GM21367 (cell line): ENCODE data around the gene RBM27.
"Not testable (repeated sequence)": the region's sequence is repeated elsewhere in the genome, so short reads cannot be mapped to it uniquely, and the experiment has no call there.

Source experiments
- ATAC-seq: cut with Tn5 transposase; IDR thresholded peaks from one replicate; pipeline ENCODE4 v1.9.1; 2021; ENCODE audit not compliant: unreplicated experiment

RBM27 gene, protein sequence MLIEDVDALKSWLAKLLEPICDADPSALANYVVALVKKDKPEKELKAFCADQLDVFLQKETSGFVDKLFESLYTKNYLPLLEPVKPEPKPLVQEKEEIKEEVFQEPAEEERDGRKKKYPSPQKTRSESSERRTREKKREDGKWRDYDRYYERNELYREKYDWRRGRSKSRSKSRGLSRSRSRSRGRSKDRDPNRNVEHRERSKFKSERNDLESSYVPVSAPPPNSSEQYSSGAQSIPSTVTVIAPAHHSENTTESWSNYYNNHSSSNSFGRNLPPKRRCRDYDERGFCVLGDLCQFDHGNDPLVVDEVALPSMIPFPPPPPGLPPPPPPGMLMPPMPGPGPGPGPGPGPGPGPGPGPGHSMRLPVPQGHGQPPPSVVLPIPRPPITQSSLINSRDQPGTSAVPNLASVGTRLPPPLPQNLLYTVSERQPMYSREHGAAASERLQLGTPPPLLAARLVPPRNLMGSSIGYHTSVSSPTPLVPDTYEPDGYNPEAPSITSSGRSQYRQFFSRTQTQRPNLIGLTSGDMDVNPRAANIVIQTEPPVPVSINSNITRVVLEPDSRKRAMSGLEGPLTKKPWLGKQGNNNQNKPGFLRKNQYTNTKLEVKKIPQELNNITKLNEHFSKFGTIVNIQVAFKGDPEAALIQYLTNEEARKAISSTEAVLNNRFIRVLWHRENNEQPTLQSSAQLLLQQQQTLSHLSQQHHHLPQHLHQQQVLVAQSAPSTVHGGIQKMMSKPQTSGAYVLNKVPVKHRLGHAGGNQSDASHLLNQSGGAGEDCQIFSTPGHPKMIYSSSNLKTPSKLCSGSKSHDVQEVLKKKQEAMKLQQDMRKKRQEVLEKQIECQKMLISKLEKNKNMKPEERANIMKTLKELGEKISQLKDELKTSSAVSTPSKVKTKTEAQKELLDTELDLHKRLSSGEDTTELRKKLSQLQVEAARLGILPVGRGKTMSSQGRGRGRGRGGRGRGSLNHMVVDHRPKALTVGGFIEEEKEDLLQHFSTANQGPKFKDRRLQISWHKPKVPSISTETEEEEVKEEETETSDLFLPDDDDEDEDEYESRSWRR

GRCh38 chr5:146203011-146203871 lies at the start of gene RBM27:
TSS of gene RBM27 (plus strand) at chr5:146203605. CDS start at chr5:146203766, 161 bp downstream.
- peak; percentile 100 for ATAC-seq

DNA sequence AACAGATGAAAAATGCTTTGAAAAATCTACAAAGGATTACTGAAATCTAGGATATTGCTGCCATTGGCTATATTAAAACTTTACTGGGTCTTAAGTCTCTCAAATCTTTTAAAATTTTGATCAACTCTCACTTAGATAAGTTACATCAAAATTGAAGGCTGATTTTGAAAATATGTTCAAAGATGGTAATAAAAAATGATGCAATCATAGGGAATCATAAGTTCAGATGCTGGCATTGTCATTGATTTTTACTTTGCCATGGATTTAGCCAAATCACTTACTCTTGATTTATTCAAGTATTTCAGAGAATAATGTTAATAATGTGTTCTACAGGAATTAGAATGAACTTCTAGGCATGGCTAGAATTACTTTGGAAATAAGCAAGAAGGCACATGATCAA lies 45.1 kb upstream of the RBM27 start:
- no peak for ATAC-seq

DNA sequence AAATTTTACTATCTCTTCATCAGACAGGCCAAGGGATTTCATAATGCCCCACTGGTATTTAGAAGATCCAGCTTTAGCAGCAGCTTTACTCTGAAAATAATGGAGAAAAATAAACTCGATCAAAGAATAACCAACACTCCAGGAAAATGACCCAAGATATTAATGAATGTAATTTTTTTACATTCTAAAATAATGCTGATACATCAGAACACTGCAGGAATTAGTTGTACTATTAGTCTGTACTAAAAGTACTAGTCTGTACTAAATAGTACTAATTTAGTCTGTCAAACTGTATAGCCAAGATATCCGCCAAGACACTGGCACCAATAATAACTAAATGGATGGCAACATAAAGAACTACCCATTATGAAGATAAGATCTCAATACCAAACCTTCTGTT lies 39.0 kb upstream of the RBM27 start:
- ATAC-seq: no peak

GRCh38 chr5:146165460-146165859 lies 37.9 kb upstream of the RBM27 start:
- no peak for ATAC-seq

DNA sequence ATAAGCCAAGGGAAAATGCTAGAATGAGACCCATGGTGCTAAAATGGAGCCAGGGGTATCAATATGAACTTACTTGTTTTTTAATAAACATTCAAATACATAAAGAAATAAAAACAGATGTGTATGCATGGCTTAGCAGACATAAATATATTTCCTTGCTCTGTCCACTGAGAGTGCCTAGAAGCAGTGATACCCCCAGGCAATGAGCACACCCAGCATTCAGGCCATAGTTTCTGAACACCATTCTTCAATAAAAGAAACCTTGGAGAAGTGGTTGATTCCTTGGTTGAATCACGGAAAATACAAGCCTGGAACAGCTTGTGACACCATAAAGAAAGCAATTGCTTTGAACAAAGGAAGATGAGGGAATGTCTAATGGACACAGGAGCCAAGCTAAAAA lies 37.5 kb upstream of the RBM27 start:
- ATAC-seq: no peak

GRCh38 chr5:146169076-146169475 lies 34.3 kb upstream of the RBM27 start:
- ATAC-seq: no peak

DNA sequence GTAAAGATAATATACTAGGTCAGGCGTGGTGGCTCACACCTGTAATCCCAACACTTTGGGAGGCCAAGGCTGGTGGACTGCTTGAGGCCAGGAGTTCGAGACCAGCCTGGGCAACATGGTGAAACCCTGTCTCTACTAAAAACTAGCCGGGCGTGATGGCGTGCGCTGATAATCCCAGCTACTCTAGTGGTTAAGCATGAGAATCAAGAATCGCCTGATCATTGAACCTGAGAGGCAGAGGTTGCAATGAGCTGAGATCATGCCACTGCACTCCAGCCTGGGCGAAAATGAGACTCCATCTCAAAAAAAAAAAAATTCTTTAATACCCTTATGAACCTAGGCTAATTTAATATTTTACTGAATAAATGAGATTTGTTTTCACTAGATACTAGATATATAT lies 30.4 kb upstream of the RBM27 start:
- peak; percentile 56 for ATAC-seq

DNA sequence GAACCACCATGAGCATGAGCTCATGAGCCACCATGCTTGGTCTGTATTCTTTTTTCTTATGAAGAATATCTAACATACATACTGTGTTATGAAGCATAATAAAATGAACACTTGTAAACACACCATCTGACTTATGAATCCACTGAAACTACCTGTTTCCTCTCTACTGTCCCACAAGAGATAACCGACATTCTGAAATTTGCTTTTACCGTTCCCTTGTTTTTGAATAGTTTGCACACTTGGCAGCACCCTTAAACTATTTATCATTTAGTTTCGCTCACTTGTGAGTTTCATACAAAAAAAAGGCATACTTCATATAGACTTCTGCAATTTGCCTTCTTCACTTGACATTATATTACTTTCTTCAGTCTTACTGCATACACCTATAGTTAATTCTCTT lies 29.8 kb upstream of the RBM27 start:
- ATAC-seq: peak; percentile 96

GRCh38 chr5:146176805-146177204 lies 26.6 kb upstream of the RBM27 start:
- ATAC-seq: no peak

GRCh38 chr5:146179696-146180095 lies 23.7 kb upstream of the RBM27 start:
- no peak for ATAC-seq

DNA sequence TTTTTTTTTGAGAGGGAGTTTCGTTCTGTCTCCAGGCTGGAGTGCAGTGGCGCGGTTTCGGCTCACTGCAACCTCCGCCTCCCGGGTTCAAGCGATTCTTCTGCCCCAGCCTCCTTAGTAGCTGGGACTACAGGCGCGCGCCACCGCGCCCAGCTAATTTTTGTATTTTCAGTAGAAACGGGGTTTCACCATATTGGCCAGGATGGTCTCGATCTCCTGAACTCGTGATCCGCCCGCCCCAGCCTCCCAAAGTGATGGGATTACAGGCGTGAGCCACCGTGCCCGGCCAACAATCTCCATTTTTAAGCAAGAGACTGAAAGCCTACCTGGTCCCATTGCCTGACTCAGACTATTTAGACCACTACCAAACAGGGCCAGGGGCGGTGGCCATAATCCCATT lies 20.0 kb upstream of the RBM27 start:
- not testable (repeated sequence) for ATAC-seq

DNA sequence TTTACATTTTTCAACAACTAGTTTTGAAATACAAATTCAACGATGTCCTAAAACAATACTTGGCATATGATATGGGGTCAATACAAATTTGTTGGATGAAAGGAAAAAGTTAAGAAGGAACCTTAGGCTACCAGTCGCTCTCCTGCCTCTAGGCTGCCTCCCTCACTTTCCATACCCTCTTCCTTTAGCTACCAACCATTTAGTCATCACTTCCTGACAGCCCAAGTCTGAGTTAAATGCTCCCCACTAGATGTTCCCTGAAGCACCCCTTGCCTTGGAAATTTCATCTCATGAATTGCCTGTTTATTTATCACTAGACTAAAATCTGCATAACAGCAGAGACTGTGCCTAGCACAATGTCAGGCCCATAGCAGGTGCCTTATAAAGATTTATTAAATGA lies 18.2 kb upstream of the RBM27 start:
- ATAC-seq: no peak

GRCh38 chr5:146188358-146188757 lies 15.0 kb upstream of the RBM27 start:
- no peak for ATAC-seq

DNA sequence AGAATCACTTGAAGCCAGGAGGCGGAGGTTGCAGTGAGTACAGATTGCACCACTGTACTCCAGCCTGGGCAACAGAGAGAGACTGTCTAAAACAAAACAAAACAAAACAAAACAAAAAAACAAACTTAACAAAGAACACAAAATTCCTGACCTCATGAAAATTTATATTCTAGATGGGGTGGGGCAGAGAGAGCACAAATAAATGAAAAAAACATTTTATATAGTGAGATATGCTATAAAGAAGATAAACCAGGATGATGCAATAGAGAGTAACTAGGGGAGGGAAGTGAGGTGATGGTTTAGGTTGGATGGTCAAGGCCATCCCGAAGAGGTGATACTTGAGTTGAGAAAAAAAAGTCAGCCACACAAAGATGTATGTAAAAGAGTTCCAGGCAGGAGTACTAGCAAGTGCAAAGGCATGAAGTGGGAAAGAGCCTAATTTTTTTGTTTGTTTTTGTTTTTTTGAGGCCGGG lies 10.8 kb upstream of the RBM27 start:
- ATAC-seq: no peak

- no peak for ATAC-seq
Observed at GRCh38 chr5:146193285-146193684, 10.1 kb upstream of the RBM27 start.

GRCh38 chr5:146194997-146195396 lies 8.4 kb upstream of the RBM27 start:
- not testable (repeated sequence) for ATAC-seq

DNA sequence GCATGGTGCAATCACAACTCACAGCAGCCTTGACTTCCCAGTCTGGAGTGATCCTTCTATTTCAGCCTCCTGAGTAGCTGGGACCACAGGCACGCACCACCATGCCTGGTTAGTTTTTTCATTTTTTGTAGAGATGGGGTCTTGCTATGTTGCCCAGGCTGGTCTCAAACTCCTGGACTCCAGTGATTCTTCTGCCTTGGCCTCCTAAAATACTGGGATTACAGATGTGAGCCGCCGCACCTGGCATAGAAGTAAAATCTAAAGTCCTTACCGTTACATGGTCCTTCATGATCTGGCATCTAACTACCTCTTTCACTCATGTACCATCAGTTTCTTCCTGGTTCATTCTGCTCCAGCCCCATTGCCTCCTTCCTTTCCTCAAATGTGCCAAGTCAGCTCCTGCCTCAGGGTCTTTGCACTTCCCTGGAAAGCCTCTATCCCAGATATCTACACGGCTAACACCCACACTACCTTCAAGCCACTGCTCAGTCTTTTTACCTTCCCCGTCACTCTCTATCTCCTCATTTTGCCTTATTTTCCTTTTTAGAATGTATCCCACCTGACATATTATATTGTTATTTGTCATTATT lies 6.9 kb upstream of the RBM27 start:
- ATAC-seq: no peak

GRCh38 chr5:146199176-146199815 lies 4.1 kb upstream of the RBM27 start:
- no peak for ATAC-seq

- ATAC-seq: not testable (repeated sequence)
Observed at GRCh38 chr5:146201795-146202194, 1.6 kb upstream of the RBM27 start.

GRCh38 chr5:146203872-146204192 lies 427 bp downstream of the RBM27 start:
- ATAC-seq: no peak
